Suprapubic skin (tissue), 3 donors: Measurements from ENCODE around the gene C11orf54.

Experiments used
- CTCF ChIP-seq, 2 donors: fragments of 200-600 bp in 1 of 2; fragments of 450-650 bp in 1 of 2; sonication (generic) in 1 of 2; IDR thresholded peaks; one replicate each; pipeline ENCODE4 v1.5.1; 2016 to 2019; ENCODE audit warnings: antibody characterized with exemption in 2 of 2, mild to moderate bottlenecking in 1 of 2, moderate library complexity in 1 of 2
- POLR2AphosphoS5 ChIP-seq, 3 donors: sonication (generic); formaldehyde crosslinking; IDR thresholded peaks; one replicate each; pipeline ENCODE4 v1.6.1; 2017; ENCODE audit warnings: antibody characterized with exemption in 3 of 3

GRCh38 chr11:93791493-93791892 is 50.0 kb downstream of the C11orf54 start:
- TF ChIP-seq CTCF (IDR thresholded peaks at IDR 0.05) (no peak), POLR2AphosphoS5 (IDR thresholded peaks at IDR 0.05) (no peak)
